ENCODE data around the gene TSPAN13.

Gene TSPAN13

GRCh38 chr7:16816824-16817223, 63.3 kb downstream of the TSPAN13 start:
- DNase-seq: no peak

- no peak for DNase-seq
These were observed 64.0 kb downstream of the TSPAN13 start for GRCh38 chr7:16817536-16817935.

- DNase-seq: no peak
These were observed 65.2 kb downstream of the TSPAN13 start for GRCh38 chr7:16818732-16819131.

- no peak for DNase-seq
These were observed 68.5 kb downstream of the TSPAN13 start for GRCh38 chr7:16822029-16822428.

GRCh38 chr7:16826060-16826459, 72.5 kb downstream of the TSPAN13 start:
- no peak for DNase-seq

- no peak for DNase-seq
These were observed 79.8 kb downstream of the TSPAN13 start for GRCh38 chr7:16833373-16833772.

Data from activated T-cell treated with anti-CD3 and anti-CD28 coated beads, Interleukin-2, amount 50 U/mL, for 1 hour (primary cell).